Measurements from ENCODE around the gene REM1.

The REM1 gene

GRCh38 chr20:31474097-31474436, 1.0 kb upstream of the REM1 start (continued):
- TF ChIP-seq ZNF221 (tag by site-specific recombination; IDR thresholded peaks at IDR 0.05; ENCODE audit: borderline replicate concordance) = no peak

GRCh38 chr20:31475472-31476293, 595 bp downstream of the REM1 start:
- Histone ChIP-seq H3K36me3 (ENCODE audit: control insufficient read depth in 2 of 2, insufficient read depth in 1 of 2, low read length in 2 of 2) (no peaks in the 10 kb centered on the region), H3K4me1 (ENCODE audit: control insufficient read depth, insufficient read depth, low read length) (no peaks in the 10 kb centered on the region), H3K27ac (ENCODE audit: extremely low read depth, low read depth, low read length) (no peak overlapping the region), H3K9me3 (ENCODE audit: control insufficient read depth, insufficient read depth, low read depth, low read length) (no peaks in the 10 kb centered on the region), H3K4me3 (ENCODE audit: low read depth, low read length) (0 out of 2 replicates have a peak overlapping the region, but pooled peaks have one; percentile 5)
- no peak for TF ChIP-seq ZNF747 (tag by site-specific recombination; IDR thresholded peaks at IDR 0.05)
- TF ChIP-seq ZNF624 (tag by site-specific recombination; IDR thresholded peaks at IDR 0.05) = no peak
- no peak for TF ChIP-seq ZNF560 (tag by site-specific recombination; IDR thresholded peaks at IDR 0.05; ENCODE audit: borderline replicate concordance)
- no peak for TF ChIP-seq ZNF155 (tag by site-specific recombination; IDR thresholded peaks at IDR 0.05)
- TF ChIP-seq PRDM4 (tag by site-specific recombination; IDR thresholded peaks at IDR 0.05) = 0 out of 2 replicates have a peak, but pooled peaks have one; percentile 30
- no peak for TF ChIP-seq ZNF26 (tag by site-specific recombination; IDR thresholded peaks at IDR 0.05)
- POLR2A ChIA-PET = no interaction called here
- CTCF ChIA-PET = interaction anchor here (0.6 to 1.2 kb wide), 3 partner anchors 12 to 159 kb away, joined by 3 to 4 read pairs (median 3); partner anchors contain the start of gene HM13

DNA sequence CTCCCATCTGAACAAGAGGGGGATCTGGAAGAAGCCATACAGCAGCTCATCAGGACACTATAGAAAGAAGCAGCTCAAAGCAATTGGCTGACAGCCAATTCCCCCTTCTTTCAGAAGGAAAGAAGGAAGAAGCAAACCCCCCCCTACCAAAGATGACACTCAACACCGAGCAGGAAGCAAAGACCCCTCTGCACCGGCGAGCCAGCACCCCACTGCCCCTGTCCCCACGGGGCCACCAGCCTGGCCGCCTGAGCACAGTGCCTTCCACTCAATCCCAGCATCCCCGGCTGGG, 1.2 kb downstream of the REM1 start:
- ChIA-PET POLR2A (no interaction called here), CTCF (no interaction called here)
- Histone ChIP-seq H3K36me3 (ENCODE audit: control insufficient read depth in 2 of 2, insufficient read depth in 1 of 2, low read length in 2 of 2) (no peaks in the 10 kb centered on the region), H3K9me3 (ENCODE audit: control insufficient read depth, insufficient read depth, low read depth, low read length) (no peaks in the 10 kb centered on the region), H3K27ac (ENCODE audit: extremely low read depth, low read depth, low read length) (no peak overlapping the region), H3K4me3 (ENCODE audit: low read depth, low read length) (no peak overlapping the region), H3K4me1 (ENCODE audit: control insufficient read depth, insufficient read depth, low read length) (no peaks in the 10 kb centered on the region)
- TF ChIP-seq, protein P1, sequence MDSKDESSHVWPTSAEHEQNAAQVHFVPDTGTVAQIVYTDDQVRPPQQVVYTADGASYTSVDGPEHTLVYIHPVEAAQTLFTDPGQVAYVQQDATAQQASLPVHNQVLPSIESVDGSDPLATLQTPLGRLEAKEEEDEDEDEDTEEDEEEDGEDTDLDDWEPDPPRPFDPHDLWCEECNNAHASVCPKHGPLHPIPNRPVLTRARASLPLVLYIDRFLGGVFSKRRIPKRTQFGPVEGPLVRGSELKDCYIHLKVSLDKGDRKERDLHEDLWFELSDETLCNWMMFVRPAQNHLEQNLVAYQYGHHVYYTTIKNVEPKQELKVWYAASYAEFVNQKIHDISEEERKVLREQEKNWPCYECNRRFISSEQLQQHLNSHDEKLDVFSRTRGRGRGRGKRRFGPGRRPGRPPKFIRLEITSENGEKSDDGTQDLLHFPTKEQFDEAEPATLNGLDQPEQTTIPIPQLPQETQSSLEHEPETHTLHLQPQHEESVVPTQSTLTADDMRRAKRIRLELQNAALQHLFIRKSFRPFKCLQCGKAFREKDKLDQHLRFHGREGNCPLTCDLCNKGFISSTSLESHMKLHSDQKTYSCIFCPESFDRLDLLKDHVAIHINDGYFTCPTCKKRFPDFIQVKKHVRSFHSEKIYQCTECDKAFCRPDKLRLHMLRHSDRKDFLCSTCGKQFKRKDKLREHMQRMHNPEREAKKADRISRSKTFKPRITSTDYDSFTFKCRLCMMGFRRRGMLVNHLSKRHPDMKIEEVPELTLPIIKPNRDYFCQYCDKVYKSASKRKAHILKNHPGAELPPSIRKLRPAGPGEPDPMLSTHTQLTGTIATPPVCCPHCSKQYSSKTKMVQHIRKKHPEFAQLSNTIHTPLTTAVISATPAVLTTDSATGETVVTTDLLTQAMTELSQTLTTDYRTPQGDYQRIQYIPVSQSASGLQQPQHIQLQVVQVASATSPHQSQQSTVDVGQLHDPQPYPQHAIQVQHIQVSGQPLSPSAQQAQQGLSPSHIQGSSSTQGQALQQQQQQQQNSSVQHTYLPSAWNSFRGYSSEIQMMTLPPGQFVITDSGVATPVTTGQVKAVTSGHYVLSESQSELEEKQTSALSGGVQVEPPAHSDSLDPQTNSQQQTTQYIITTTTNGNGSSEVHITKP (tag by site-specific recombination; IDR thresholded peaks at IDR 0.05) = 0 out of 2 replicates have a peak, but pooled peaks have one; percentile 28
- TF ChIP-seq ZNF175 (tag by site-specific recombination; IDR thresholded peaks at IDR 0.05) = no peak

DNA sequence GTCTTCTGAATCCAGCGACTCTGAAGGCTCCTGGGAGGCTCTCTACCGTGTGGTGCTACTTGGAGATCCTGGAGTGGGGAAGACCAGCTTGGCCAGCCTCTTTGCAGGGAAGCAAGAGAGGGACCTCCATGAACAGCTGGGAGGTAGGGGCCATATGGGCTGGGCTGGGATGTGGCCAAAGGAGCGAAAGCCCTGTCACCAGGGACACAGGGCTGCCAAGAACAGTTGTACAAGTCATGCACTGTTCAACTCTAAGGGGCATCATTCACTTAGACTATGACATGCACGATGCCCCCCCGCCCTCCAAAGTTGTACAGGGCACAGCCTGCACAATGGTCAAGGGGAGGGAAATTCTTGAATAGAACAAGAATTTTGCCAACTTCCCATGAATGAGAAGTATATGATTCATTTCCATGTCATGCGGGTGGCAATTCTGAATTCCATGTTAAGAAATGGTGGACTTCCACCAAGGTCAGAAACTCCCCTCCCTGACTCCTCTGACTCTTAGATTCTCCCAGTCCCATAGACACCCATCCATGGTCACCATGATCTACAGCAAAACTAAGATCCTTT, 1.6 kb downstream of the REM1 start:
- Histone ChIP-seq H3K27ac (ENCODE audit: extremely low read depth, low read depth, low read length) (no peak overlapping the region), H3K9me3 (ENCODE audit: control insufficient read depth, insufficient read depth, low read depth, low read length) (no peaks in the 10 kb centered on the region), H3K36me3 (ENCODE audit: control insufficient read depth in 2 of 2, insufficient read depth in 1 of 2, low read length in 2 of 2) (no peaks in the 10 kb centered on the region), H3K4me1 (ENCODE audit: control insufficient read depth, insufficient read depth, low read length) (no peaks in the 10 kb centered on the region), H3K4me3 (ENCODE audit: low read depth, low read length) (no peak overlapping the region)
- CTCF ChIA-PET = interaction anchor here (1.1 kb wide), 1 partner anchor 16 kb away, joined by 3 read pairs; no protein-coding TSS in a partner anchor
- POLR2A ChIA-PET = no interaction called here
- TF ChIP-seq ZNF600 (tag by site-specific recombination; IDR thresholded peaks at IDR 0.05) = no peak
- TF ChIP-seq ZNF112 (tag by site-specific recombination; IDR thresholded peaks at IDR 0.05) = no peak
- no peak for TF ChIP-seq ZNF302 (tag by site-specific recombination; IDR thresholded peaks at IDR 0.05; ENCODE audit: low read depth)
- TF ChIP-seq HOXC10 (CRISPR knock-in tag; IDR thresholded peaks at IDR 0.05) = no peak
- no peak for TF ChIP-seq ZNF664 (tag by site-specific recombination; IDR thresholded peaks at IDR 0.05)
- no peak for TF ChIP-seq ZNF114 (tag by site-specific recombination; IDR thresholded peaks at IDR 0.05)
- no peak for TF ChIP-seq ZNF529 (tag by site-specific recombination; IDR thresholded peaks at IDR 0.05; ENCODE audit: insufficient replicate concordance)
- TF ChIP-seq ZBTB8A (tag by site-specific recombination; IDR thresholded peaks at IDR 0.05) = no peak
- no peak for TF ChIP-seq GLI4 (tag by site-specific recombination; IDR thresholded peaks at IDR 0.05)
- no peak for TF ChIP-seq ZBTB21 (tag by site-specific recombination; IDR thresholded peaks at IDR 0.05)
- no peak for TF ChIP-seq KLF8 (tag by site-specific recombination; IDR thresholded peaks at IDR 0.05)
- TF ChIP-seq KLF7 (tag by site-specific recombination; IDR thresholded peaks at IDR 0.05; ENCODE audit: borderline replicate concordance) = no peak
- TF ChIP-seq ZNF423 (tag by site-specific recombination; IDR thresholded peaks at IDR 0.05) = no peak
- TF ChIP-seq ZNF626 (tag by site-specific recombination; IDR thresholded peaks at IDR 0.05) = no peak
- TF ChIP-seq ZNF747 (tag by site-specific recombination; IDR thresholded peaks at IDR 0.05) = no peak
